ENCODE data around the gene PPP1R37. TPM values are rescaled to one million over a fixed set of nuclear protein-coding genes. Genes with fewer than 3 reads are reported as not detected.

PPP1R37 gene
- total and polyA plus RNA-seq, 2 of the 8 experiments (the other 6 are each of a cell fraction or from before 2014, with no cell fraction given), result 14.6 to 25.7 TPM

GRCh38 chr19:45091031-45091923 is 1.7 kb upstream of the PPP1R37 start (continued):
- peak; percentile 54 for TF ChIP-seq USF2 (IDR thresholded peaks at IDR 0.05; ENCODE audit: low read length)
- TF ChIP-seq TAF1 (IDR thresholded peaks at IDR 0.05; ENCODE audit: low read depth, low read length), result peak; percentile 71
- peak; percentile 75; the same call in 1 of the 2 replicates for TF ChIP-seq SP1 (IDR thresholded peaks at IDR 0.05; ENCODE audit: low read depth, low read length)
- no peak for TF ChIP-seq JUND (IDR thresholded peaks at IDR 0.05; ENCODE audit: low read length)
- no peak for TF ChIP-seq CTBP2 (IDR thresholded peaks at IDR 0.05; ENCODE audit: borderline replicate concordance, insufficient read depth, insufficient read length, low read length)
- 0 out of 2 replicates have a peak, but pooled peaks have one; percentile 7 for TF ChIP-seq EGR1 (IDR thresholded peaks at IDR 0.05; ENCODE audit: borderline replicate concordance, low read depth, low read length)
- peak; percentile 29 to 93; a peak in 1 of 3 replicates for TF ChIP-seq EP300 (IDR thresholded peaks at IDR 0.05; ENCODE audit: borderline replicate concordance in 1 of 2, low read depth in 2 of 2, low read length in 2 of 2)
- TF ChIP-seq POLR2A (IDR thresholded peaks at IDR 0.05; ENCODE audit: control extremely low read depth in 1 of 2, low read depth in 2 of 2, low read length in 2 of 2), result peak; percentile 62 to 76
- TF ChIP-seq NRF1 (IDR thresholded peaks at IDR 0.05; ENCODE audit: low read depth, low read length), result no peak
- no peak for TF ChIP-seq RAD21 (IDR thresholded peaks at IDR 0.05 in 1 of 2, conservative IDR thresholded peaks at IDR 0.05 in 1 of 2; ENCODE audit: low read depth in 2 of 2, low read length in 2 of 2)
- peak; percentile 97 for TF ChIP-seq POLR2AphosphoS5 (IDR thresholded peaks at IDR 0.05; ENCODE audit: low read depth, low read length)
- TF ChIP-seq HDAC2 (IDR thresholded peaks at IDR 0.05; ENCODE audit: borderline replicate concordance in 1 of 2, low read depth in 2 of 2, low read length in 2 of 2), result no peak
- TF ChIP-seq CHD2 (IDR thresholded peaks at IDR 0.05; ENCODE audit: low read length), result no peak
- TF ChIP-seq SIX5 (IDR thresholded peaks at IDR 0.05; ENCODE audit: low read depth, low read length), result peak; percentile 1; the same call in 1 of the 2 replicates
- TF ChIP-seq MAX (IDR thresholded peaks at IDR 0.05), result peak; percentile 84
- TF ChIP-seq GTF2F1 (IDR thresholded peaks at IDR 0.05; ENCODE audit: borderline replicate concordance, low read depth, low read length), result no peak
- no peak for TF ChIP-seq FOSL1 (IDR thresholded peaks at IDR 0.05; ENCODE audit: insufficient read depth, low read depth, low read length)
- TF ChIP-seq BRCA1 (IDR thresholded peaks at IDR 0.05; ENCODE audit: low read depth, low read length), result no peak
- no peak for TF ChIP-seq RNF2 (IDR thresholded peaks at IDR 0.05; ENCODE audit: borderline replicate concordance, low read depth, low read length, missing control alignments, poor library complexity, severe bottlenecking)
- no peak for TF ChIP-seq PHF8 (conservative IDR thresholded peaks at IDR 0.05; ENCODE audit: low read depth, low read length)
- TF ChIP-seq TEAD4 (IDR thresholded peaks at IDR 0.05; ENCODE audit: low read depth, low read length), result peak; percentile 39; the same call in 1 of the 2 replicates
- TF ChIP-seq CHD1 (IDR thresholded peaks at IDR 0.05; ENCODE audit: low read depth, low read length), result no peak
